Gastroesophageal sphincter (tissue), 4 donors: Measurements from ENCODE around the gene NAV2. TPM values are rescaled to one million over a fixed set of nuclear protein-coding genes. Genes with fewer than 3 reads are reported as not detected.

ENCODE experiments used
- ATAC-seq: fragments of 150-250 bp; one replicate; pipeline ENCODE4 v1.9.1; 2016; ENCODE audit warnings: mild to moderate bottlenecking, moderate library complexity
- H3K27ac ChIP-seq, 4 donors: fragments of 200-600 bp; sonication (generic) in 3 of 4; 1 replicate in 3 of 4; 2 replicates in 1 of 4; pipeline ENCODE4 v1.5.1; 2016 to 2019
- H3K27me3 ChIP-seq: fragments of 200-600 bp; sonication (generic); one replicate; pipeline ENCODE4 v1.5.1; 2019
- H3K36me3 ChIP-seq, 2 donors: fragments of 200-600 bp; sonication (generic); one replicate each; pipeline ENCODE4 v1.5.1; 2019; ENCODE audit warnings: control low read depth in 1 of 2
- H3K4me1 ChIP-seq, 3 donors: fragments of 200-600 bp; sonication (generic); 1 replicate in 2 of 3; 2 replicates in 1 of 3; pipeline ENCODE4 v1.5.1; 2016 to 2019; ENCODE audit warnings: control low read depth in 2 of 3
- H3K4me3 ChIP-seq, 2 donors: fragments of 200-600 bp; sonication (generic); one replicate each; pipeline ENCODE4 v1.5.1; 2019; ENCODE audit warnings: mild to moderate bottlenecking in 1 of 2, moderate library complexity in 1 of 2
- H3K9me3 ChIP-seq, 3 donors: fragments of 200-600 bp; sonication (generic); one replicate each; pipeline ENCODE4 v1.5.1; 2017 to 2019; ENCODE audit warnings: control low read depth in 2 of 3
- EP300 ChIP-seq: sonication (generic); formaldehyde crosslinking; IDR thresholded peaks from one replicate; pipeline ENCODE4 v1.6.1; 2017; ENCODE audit warnings: antibody characterized with exemption, mild to moderate bottlenecking
- POLR2A ChIP-seq, 2 donors: fragments of 450-650 bp; IDR thresholded peaks; one replicate each; pipeline ENCODE4 v1.6.1; 2017; ENCODE audit warnings: antibody characterized with exemption in 2 of 2, mild to moderate bottlenecking in 2 of 2, moderate library complexity in 1 of 2
- POLR2AphosphoS5 ChIP-seq: sonication (generic); formaldehyde crosslinking; IDR thresholded peaks from one replicate; pipeline ENCODE4 v1.6.1; 2017; ENCODE audit warnings: antibody characterized with exemption
- WGBS, 2 donors: methylation state at CpG; one replicate each; pipeline ENCODE4 v1.1.5; 2018; ENCODE audit warnings: low coverage in 1 of 2; 5-methylcytosine and 5-hydroxymethylcytosine counted together
- total RNA-seq, 4 donors: library from RNA; depleted of rRNA; stranded (reverse); fragments of >200 nt; gene quantifications; one replicate each; pipeline ENCODE4 v1.1.0, GENCODE V29; 2016
- TF ChIP-seq, protein P1 (sequence below), 4 experiments: fragments of 200-600 bp in 2 of 4; fragments of 450-650 bp in 2 of 4; sonication (generic) in 1 of 4; IDR thresholded peaks; one replicate each; pipeline ENCODE4 v1.5.1; 2017 to 2019; ENCODE audit warnings: antibody characterized with exemption in 4 of 4, mild to moderate bottlenecking in 2 of 4, moderate library complexity in 2 of 4

NAV2 gene
- total RNA-seq, 4 donors from 2014 or later, result 19.5 to 57.1 (median 43.4) TPM

DNA sequence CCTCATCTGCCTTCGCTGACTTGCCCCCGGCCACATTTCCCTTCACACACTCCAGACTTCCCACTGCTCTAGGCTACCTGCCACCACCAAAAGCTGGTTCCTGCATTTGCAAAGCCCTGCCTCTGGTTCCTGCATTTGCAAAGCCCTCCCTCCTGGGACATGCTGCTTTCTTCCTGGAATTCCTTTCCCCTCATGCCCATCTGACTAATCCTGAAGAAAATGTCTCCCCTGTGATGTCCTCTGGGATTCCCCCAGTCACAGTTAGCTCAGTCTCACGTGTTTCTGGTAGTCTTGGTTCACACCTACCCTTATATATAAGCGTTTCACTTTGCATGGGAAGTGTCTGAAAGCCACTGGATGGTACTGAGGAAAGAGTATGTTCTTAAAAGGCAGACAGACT lies 240.7 kb downstream of the NAV2 start:
- TF ChIP-seq POLR2AphosphoS5, result peak; percentile 28
- TF ChIP-seq, protein P1, sequence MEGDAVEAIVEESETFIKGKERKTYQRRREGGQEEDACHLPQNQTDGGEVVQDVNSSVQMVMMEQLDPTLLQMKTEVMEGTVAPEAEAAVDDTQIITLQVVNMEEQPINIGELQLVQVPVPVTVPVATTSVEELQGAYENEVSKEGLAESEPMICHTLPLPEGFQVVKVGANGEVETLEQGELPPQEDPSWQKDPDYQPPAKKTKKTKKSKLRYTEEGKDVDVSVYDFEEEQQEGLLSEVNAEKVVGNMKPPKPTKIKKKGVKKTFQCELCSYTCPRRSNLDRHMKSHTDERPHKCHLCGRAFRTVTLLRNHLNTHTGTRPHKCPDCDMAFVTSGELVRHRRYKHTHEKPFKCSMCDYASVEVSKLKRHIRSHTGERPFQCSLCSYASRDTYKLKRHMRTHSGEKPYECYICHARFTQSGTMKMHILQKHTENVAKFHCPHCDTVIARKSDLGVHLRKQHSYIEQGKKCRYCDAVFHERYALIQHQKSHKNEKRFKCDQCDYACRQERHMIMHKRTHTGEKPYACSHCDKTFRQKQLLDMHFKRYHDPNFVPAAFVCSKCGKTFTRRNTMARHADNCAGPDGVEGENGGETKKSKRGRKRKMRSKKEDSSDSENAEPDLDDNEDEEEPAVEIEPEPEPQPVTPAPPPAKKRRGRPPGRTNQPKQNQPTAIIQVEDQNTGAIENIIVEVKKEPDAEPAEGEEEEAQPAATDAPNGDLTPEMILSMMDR (IDR thresholded peaks at IDR 0.05), result no peak
- H3K4me1 ChIP-seq, result peaks cover 0 to 41% (median 12%) of the 10 kb centered on the region in 3 donors
- ATAC-seq, result no peak
- H3K27ac ChIP-seq, result peak overlapping the region in 2 of 4 donors; percentile 18 to 61
- H3K27me3 ChIP-seq, result no peaks in the 10 kb centered on the region
- no peaks in the 10 kb centered on the region for H3K9me3 ChIP-seq
- peaks cover 0 to 52% of the 10 kb centered on the region in 2 donors for H3K36me3 ChIP-seq
- 52 to 79% methylated on average over 2 to 4 of the region's 4 CpGs for WGBS, 2 donors
- no peak overlapping the region for H3K4me3 ChIP-seq

DNA sequence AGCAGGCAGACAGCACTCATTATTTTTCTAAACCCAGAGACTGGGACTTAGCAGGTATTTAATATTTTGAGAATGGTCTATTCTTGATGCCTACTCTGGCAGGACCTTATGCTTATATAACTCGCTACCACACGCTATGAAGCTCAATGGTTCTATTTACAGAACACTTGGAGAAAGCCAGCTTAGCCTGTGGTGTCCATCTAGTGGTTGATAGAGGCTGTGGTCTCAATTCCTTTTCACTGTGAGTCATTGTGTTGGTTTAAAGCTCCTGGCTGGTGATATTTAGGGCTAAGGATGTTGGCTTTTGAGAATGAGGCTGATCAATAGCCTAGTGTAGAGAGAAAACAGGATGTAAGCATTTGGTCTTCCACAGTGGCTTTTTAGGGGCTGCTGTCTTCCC lies 241.3 kb downstream of the NAV2 start:
- no peak overlapping the region for H3K4me3 ChIP-seq
- peaks cover 0 to 48% of the 10 kb centered on the region in 2 donors for H3K36me3 ChIP-seq
- no peaks in the 10 kb centered on the region for H3K9me3 ChIP-seq
- TF ChIP-seq, protein P1 (IDR thresholded peaks at IDR 0.05), result peak in 3 of 4 experiments; percentile 31 to 55 (median 54)
- TF ChIP-seq POLR2A (IDR thresholded peaks at IDR 0.05) (no peak), EP300 (no peak), POLR2AphosphoS5 (peak; percentile 19)
- WGBS, 2 donors, result 21 to 69% methylated on average over 2 of the region's 2 CpGs
- H3K27ac ChIP-seq, result peak overlapping the region in 3 of 4 donors; percentile 17 to 61 (median 18)
- H3K27me3 ChIP-seq, result no peaks in the 10 kb centered on the region
- ATAC-seq, result no peak
- peaks cover 0 to 41% (median 12%) of the 10 kb centered on the region in 3 donors for H3K4me1 ChIP-seq

DNA sequence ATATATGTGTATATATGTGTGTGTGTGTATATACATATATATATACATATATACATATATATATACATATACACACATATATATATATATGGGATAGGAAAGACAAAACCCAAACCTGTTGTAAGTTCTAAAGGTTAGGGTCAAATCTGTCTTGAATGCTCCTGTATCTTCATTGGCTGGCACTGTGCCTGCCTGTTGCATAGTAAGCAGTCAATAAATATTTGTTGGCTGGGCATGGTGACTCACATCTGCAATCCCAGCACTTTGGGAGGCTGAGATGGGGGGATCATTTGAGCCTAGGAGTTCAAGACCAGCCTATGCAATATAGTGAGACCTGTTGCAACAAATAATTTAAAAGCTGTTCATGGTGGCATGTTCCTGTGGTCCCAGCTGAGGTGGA lies 242.3 kb downstream of the NAV2 start:
- Histone ChIP-seq H3K27me3 (no peaks in the 10 kb centered on the region), H3K4me1 (peaks cover 0 to 48% (median 12%) of the 10 kb centered on the region in 3 donors), H3K27ac (no peak overlapping the region), H3K9me3 (no peaks in the 10 kb centered on the region), H3K36me3 (peaks cover 0 to 44% of the 10 kb centered on the region in 2 donors), H3K4me3 (no peak overlapping the region)
- no peak for ATAC-seq
- TF ChIP-seq EP300 (no peak), POLR2AphosphoS5 (no peak), POLR2A (IDR thresholded peaks at IDR 0.05) (no peak)
- TF ChIP-seq, protein P1 (IDR thresholded peaks at IDR 0.05), result no peak

DNA sequence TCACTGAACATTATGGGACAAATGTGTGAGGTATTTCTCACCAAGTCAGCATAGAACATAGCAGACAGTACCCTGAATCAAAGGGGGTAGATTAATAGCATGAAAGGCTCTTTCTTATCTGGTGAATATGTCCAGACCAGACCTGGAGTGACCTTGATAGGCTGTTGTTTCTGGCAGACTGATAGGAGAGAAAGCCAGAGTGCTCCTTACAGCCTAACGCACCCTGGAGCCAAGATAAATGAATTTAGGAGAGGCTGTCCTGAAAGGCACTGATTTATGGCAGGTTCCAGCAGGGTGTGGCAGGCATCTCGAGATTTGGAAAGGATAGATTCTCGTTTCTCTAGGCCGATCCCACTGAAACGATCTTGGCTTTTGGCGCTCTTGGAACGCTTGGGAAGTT lies 243.0 kb downstream of the NAV2 start:
- no peak overlapping the region for H3K4me3 ChIP-seq
- no peaks in the 10 kb centered on the region for H3K9me3 ChIP-seq
- no peaks in the 10 kb centered on the region for H3K27me3 ChIP-seq
- H3K27ac ChIP-seq, result no peak overlapping the region
- ATAC-seq, result no peak
- peaks cover 0 to 55% (median 12%) of the 10 kb centered on the region in 3 donors for H3K4me1 ChIP-seq
- H3K36me3 ChIP-seq, result peaks cover 0 to 37% of the 10 kb centered on the region in 2 donors
- TF ChIP-seq POLR2A (IDR thresholded peaks at IDR 0.05) (no peak), POLR2AphosphoS5 (no peak), EP300 (no peak)
- TF ChIP-seq, protein P1 (IDR thresholded peaks at IDR 0.05), result no peak
- 52 to 80% methylated on average over 3 to 4 of the region's 7 CpGs for WGBS, 2 donors

DNA sequence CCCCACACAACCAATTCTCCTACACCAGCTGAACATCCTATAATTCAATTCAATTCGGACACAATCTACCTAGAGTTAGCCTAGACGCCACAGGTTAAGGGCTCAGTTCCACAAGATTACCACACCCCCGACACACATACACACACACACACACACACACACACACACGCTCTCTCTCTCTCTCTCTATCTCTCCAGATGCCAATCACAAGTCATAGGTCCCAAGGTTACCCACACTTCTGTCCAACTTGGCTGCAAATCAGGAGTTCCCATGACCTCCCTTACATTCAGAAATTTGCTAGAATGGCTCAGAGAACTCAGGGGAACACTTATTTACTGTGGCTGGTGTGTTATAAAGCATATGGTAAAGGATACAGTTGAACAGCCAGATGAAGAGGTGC lies 243.6 kb downstream of the NAV2 start:
- H3K4me1 ChIP-seq, result peaks cover 0 to 55% (median 12%) of the 10 kb centered on the region in 3 donors
- no peak overlapping the region for H3K4me3 ChIP-seq
- 50 to 77% methylated on average over 2 to 4 of the region's 4 CpGs for WGBS, 2 donors
- no peaks in the 10 kb centered on the region for H3K27me3 ChIP-seq
- peaks cover 0 to 32% of the 10 kb centered on the region in 2 donors for H3K36me3 ChIP-seq
- no peaks in the 10 kb centered on the region for H3K9me3 ChIP-seq
- no peak for TF ChIP-seq POLR2AphosphoS5
- TF ChIP-seq, protein P1 (IDR thresholded peaks at IDR 0.05), result no peak
- TF ChIP-seq POLR2A (IDR thresholded peaks at IDR 0.05), result no peak
- no peak for TF ChIP-seq EP300
- ATAC-seq, result no peak
- no peak overlapping the region for H3K27ac ChIP-seq
